Lung (tissue), 12 donors: ENCODE measurements around the gene BCAP31. TPM values are rescaled to one million over a fixed set of nuclear protein-coding genes. Genes with fewer than 3 reads are reported as not detected.
"Not testable (repeated sequence)": the region's sequence is repeated elsewhere in the genome, so short reads cannot be mapped to it uniquely, and the experiment has no call there.

Experiments
- ATAC-seq: fragments of 200-7000 bp; cut with Tn5 transposase; one replicate; pipeline ENCODE4 v1.9.1; 2020; ENCODE audit warnings: moderate number of reproducible peaks; ENCODE audit not compliant: insufficient read depth, low FRiP score
- DNase-seq, 3 donors: peaks; one replicate each; pipeline ENCODE4 v3.0.0-alpha.2; 2013 to 2017
- H3K27ac ChIP-seq, 2 donors: one replicate each; pipeline ENCODE4 v1.5.1; 2013; ENCODE audit warnings: mild to moderate bottlenecking in 2 of 2, moderate library complexity in 2 of 2, control low read depth in 1 of 2, inconsistent platforms in 1 of 2, low read depth in 1 of 2, low read length in 1 of 2
- H3K27me3 ChIP-seq, 3 donors: one replicate each; pipeline ENCODE4 v1.5.1; 2013; ENCODE audit warnings: low read length in 2 of 3; ENCODE audit not compliant: control insufficient read depth in 3 of 3, insufficient read depth in 3 of 3
- H3K36me3 ChIP-seq, 4 donors: one replicate each; pipeline ENCODE4 v1.5.1; 2013; ENCODE audit warnings: low read length in 4 of 4, mild to moderate bottlenecking in 1 of 4, moderate library complexity in 1 of 4; ENCODE audit not compliant: control insufficient read depth in 4 of 4, insufficient read depth in 4 of 4
- H3K4me1 ChIP-seq, 5 donors: one replicate each; pipeline ENCODE4 v1.5.1; 2013; ENCODE audit warnings: low read length in 5 of 5, mild to moderate bottlenecking in 2 of 5, moderate library complexity in 1 of 5; ENCODE audit not compliant: control insufficient read depth in 5 of 5, insufficient read depth in 5 of 5
- H3K4me3 ChIP-seq: one replicate; pipeline ENCODE4 v1.5.1; 2013; ENCODE audit warnings: mild to moderate bottlenecking, control low read depth, moderate library complexity
- H3K9ac ChIP-seq, 2 donors: one replicate each; pipeline ENCODE4 v1.5.1; 2013; ENCODE audit warnings: low read length in 2 of 2, control low read depth in 1 of 2; ENCODE audit not compliant: insufficient read depth in 1 of 2
- H3K9me3 ChIP-seq, 4 donors: one replicate each; pipeline ENCODE4 v1.5.1; 2013; ENCODE audit warnings: low read length in 3 of 4, mild to moderate bottlenecking in 1 of 4, moderate library complexity in 1 of 4; ENCODE audit not compliant: control insufficient read depth in 4 of 4, insufficient read depth in 3 of 4
- CTCF ChIP-seq: IDR thresholded peaks from 2 replicates; pipeline ENCODE4 v1.5.1; 2012; ENCODE audit warnings: mild to moderate bottlenecking; ENCODE audit errors: control extremely low read depth, extremely low read depth
- WGBS, 2 donors: extraction: QIAGEN DNeasy Blood & Tissue Kit; methylation state at CpG; one replicate each; pipeline ENCODE4 v1.1.7; 2013; 5-methylcytosine and 5-hydroxymethylcytosine counted together
- polyA plus RNA-seq, 2 donors: library from polyadenylated mRNA; stranded (reverse); fragments of 200-250 nt; gene quantifications; one replicate each; pipeline ENCODE4 v1.2.1, GENCODE V29; 2013
- total RNA-seq, 2 donors: library from RNA; depleted of rRNA in 1 of 2; stranded (reverse); fragments of >200 nt in 1 of 2; gene quantifications; one replicate each; pipeline ENCODE4 v1.2.1, GENCODE V29; 2014 to 2021
- donor health status: control.
- donor health status: control.
- donor health status: Bipolar disorder and iron deficiency.
- donor health status: healthy.
- donor health status: DM: yes; HTN: yes; CAD: no.

BCAP31 gene
- total and polyA plus RNA-seq, 4 donors, result 76.8 to 283 (median 206) TPM

GRCh38 chrX:153731845-153732215, 7.6 kb upstream of the BCAP31 start:
- Histone ChIP-seq H3K27ac (no peak overlapping the region), H3K4me1 (peaks cover 0 to 12% (median 9%) of the 10 kb centered on the region in 5 donors), H3K9ac (no peak overlapping the region), H3K27me3 (no peaks in the 10 kb centered on the region), H3K9me3 (peaks cover 0 to 17% (median 7%) of the 10 kb centered on the region in 4 donors), H3K36me3 (peaks cover 0 to 4% (median 0%) of the 10 kb centered on the region in 4 donors), H3K4me3 (no peak overlapping the region)
- ATAC-seq (no peak), DNase-seq (no peak)
- 64 to 88% methylated on average over 3 of the region's 3 CpGs for WGBS, 2 donors
- TF ChIP-seq CTCF, result no peak

DNA sequence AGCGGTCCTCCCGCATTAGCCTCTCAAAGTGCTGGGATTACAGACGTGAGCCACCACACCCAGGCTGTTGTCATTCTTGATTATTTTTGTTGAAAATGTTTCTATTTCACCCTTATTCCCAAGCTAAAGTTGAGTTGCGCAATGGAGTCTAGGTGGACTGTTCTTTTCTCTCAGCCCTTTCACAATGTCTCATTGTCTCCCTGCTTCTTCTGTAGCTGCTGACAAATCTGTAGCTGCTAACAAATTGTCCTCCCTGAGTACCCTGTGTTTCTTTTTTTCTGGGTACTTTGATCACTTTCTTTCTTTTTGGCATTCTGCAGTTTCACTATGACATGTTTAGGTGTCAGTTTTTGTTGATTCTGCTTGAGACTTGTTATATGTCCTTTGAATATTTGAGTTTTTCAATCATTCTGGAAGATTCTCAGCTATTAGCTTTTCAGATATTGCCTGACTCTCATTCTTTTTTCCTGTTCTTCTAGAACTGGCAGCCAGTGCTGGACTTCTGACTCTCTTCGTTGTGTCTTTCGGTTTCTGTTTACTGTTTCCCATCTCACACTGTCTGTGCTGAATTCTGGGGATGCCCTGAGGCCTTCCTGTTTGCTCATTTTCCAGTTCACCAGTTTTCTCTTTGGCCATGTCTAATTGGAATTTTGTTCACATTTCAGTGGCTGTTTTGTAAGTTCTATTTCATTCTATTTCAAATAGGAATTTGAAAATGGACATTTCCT, 7.1 kb upstream of the BCAP31 start:
- Histone ChIP-seq H3K4me1 (peaks cover 0 to 17% (median 9%) of the 10 kb centered on the region in 5 donors), H3K4me3 (no peak overlapping the region), H3K9me3 (peaks cover 0 to 17% (median 7%) of the 10 kb centered on the region in 4 donors), H3K27ac (no peak overlapping the region), H3K27me3 (no peaks in the 10 kb centered on the region), H3K9ac (no peak overlapping the region), H3K36me3 (no peaks in the 10 kb centered on the region)
- no peak for ATAC-seq
- 71 to 78% methylated on average over 6 of the region's 6 CpGs for WGBS, 2 donors
- DNase-seq, result no peak
- no peak for TF ChIP-seq CTCF

DNA sequence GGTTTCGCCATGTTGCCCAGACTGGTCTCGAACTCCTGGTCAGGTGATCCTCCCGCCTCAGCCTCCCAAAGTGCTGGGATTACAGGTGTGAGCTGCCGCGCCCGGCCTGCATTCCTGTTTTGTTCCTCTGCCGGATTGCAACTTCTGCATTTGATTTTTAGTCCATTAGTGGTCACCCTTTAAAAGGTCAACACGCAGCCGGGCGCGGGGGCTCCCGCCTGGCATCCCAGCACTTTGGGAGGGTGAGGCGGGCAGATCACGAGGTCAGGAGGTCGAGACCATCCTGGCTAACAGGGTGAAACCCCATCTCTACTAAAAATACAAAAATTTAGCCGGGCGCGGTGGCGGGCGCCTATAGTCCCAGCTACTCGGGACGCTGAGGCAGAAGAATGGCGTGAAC, 5.9 kb upstream of the BCAP31 start:
- Histone ChIP-seq H3K4me1 (peaks cover 4 to 20% (median 12%) of the 10 kb centered on the region in 5 donors), H3K9me3 (peaks cover 0 to 21% (median 7%) of the 10 kb centered on the region in 4 donors)
- not testable (repeated sequence) for H3K36me3 ChIP-seq, H3K4me3 ChIP-seq, H3K9ac ChIP-seq, DNase-seq, ATAC-seq, H3K27me3 ChIP-seq, H3K27ac ChIP-seq
- WGBS, 2 donors, result 93 to 97% methylated on average over 23 of the region's 23 CpGs

DNA sequence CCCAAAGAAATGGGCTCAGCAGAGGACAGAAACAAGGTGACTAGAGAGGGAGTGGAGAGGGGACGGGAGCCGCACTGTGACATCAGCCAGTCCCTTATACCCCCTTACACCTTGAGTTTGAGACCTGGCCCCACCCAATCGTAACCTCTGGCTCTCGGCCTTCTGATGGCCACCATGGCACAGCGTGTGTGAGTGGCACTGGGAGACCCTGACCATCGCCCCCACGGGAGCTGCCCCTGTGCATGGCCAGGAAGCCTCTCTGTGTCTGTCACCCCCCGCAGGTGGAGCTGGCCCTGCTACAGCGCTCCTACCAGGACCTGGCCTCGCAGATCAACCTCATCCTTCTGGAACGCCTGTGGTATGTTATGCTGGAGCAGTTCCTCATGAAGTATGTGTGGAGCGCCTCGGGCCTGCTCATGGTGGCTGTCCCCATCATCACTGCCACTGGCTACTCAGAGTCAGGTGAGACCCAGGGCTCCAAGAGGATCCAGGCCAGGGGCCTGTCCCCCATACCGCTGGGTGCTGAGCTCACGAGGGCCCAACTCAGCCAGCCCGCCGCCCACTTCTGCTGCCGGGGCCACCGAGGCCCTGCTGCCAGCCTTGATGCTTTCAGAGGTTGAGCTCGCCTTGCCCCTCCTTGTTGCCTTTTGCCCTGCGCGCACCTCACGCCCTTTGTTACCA, 4.9 kb upstream of the BCAP31 start:
- H3K4me1 ChIP-seq, result peaks cover 4 to 24% (median 12%) of the 10 kb centered on the region in 5 donors
- no peak for DNase-seq

More for the DNA sequence above, 4.9 kb upstream of the BCAP31 start:
- peak overlapping the region in 1 of 2 donors; percentile 21 for H3K27ac ChIP-seq
- WGBS, 2 donors, result 92 to 98% methylated on average over 20 to 23 of the region's 23 CpGs
- peaks cover 0 to 22% (median 7%) of the 10 kb centered on the region in 4 donors for H3K9me3 ChIP-seq
- no peak overlapping the region for H3K4me3 ChIP-seq
- TF ChIP-seq CTCF, result no peak
- H3K9ac ChIP-seq, result no peak overlapping the region
- H3K27me3 ChIP-seq, result no peaks in the 10 kb centered on the region
- no peaks in the 10 kb centered on the region for H3K36me3 ChIP-seq
- no peak for ATAC-seq
